GM06990 (cell line): ENCODE measurements around the gene CACNA1E.

ENCODE experiments used
- DNase-seq: peaks from one replicate; pipeline ENCODE4 v3.0.0-alpha.2; 2011; ENCODE audit not compliant: insufficient read length; ENCODE audit errors: extremely low read depth
- H3K27me3 ChIP-seq: replicated peaks from 2 replicates; pipeline ENCODE4 v1.6.0; 2011; ENCODE audit warnings: low read length; ENCODE audit not compliant: control insufficient read depth, insufficient read depth
- H3K36me3 ChIP-seq: 2 replicates; pipeline ENCODE4 v1.5.1; 2011; ENCODE audit warnings: low read length; ENCODE audit not compliant: control insufficient read depth, insufficient read depth
- H3K4me3 ChIP-seq: replicated peaks from 2 replicates; pipeline ENCODE4 v1.5.1; 2011; ENCODE audit warnings: low read depth, mild to moderate bottlenecking, control low read depth, low read length
- TF ChIP-seq, protein P1 (sequence below): IDR thresholded peaks from 2 replicates; pipeline ENCODE4 v1.5.1; 2011; ENCODE audit warnings: low read length, control low read depth, mild to moderate bottlenecking, inconsistent platforms; ENCODE audit not compliant: insufficient read depth, poor library complexity, severe bottlenecking

The CACNA1E gene

GRCh38 chr1:181806746-181807145 lies 323.4 kb downstream of the CACNA1E start:
- Histone ChIP-seq H3K4me3 (no peak overlapping the region), H3K36me3 (no peaks in the 10 kb centered on the region), H3K27me3 (no peaks in the 10 kb centered on the region)
- DNase-seq, result no peak
- TF ChIP-seq, protein P1, sequence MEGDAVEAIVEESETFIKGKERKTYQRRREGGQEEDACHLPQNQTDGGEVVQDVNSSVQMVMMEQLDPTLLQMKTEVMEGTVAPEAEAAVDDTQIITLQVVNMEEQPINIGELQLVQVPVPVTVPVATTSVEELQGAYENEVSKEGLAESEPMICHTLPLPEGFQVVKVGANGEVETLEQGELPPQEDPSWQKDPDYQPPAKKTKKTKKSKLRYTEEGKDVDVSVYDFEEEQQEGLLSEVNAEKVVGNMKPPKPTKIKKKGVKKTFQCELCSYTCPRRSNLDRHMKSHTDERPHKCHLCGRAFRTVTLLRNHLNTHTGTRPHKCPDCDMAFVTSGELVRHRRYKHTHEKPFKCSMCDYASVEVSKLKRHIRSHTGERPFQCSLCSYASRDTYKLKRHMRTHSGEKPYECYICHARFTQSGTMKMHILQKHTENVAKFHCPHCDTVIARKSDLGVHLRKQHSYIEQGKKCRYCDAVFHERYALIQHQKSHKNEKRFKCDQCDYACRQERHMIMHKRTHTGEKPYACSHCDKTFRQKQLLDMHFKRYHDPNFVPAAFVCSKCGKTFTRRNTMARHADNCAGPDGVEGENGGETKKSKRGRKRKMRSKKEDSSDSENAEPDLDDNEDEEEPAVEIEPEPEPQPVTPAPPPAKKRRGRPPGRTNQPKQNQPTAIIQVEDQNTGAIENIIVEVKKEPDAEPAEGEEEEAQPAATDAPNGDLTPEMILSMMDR, result no peak

- Histone ChIP-seq H3K4me3 (no peak overlapping the region), H3K27me3 (no peaks in the 10 kb centered on the region), H3K36me3 (no peaks in the 10 kb centered on the region)
- TF ChIP-seq, protein P1, result no peak
- no peak for DNase-seq
Observed at GRCh38 chr1:181807251-181807650, 323.9 kb downstream of the CACNA1E start.

GRCh38 chr1:181809991-181810545 lies 326.8 kb downstream of the CACNA1E start:
- DNase-seq, result no peak
- TF ChIP-seq, protein P1, result no peak
- H3K4me3 ChIP-seq, result no peak overlapping the region
- no peaks in the 10 kb centered on the region for H3K36me3 ChIP-seq
- no peaks in the 10 kb centered on the region for H3K27me3 ChIP-seq

- DNase-seq, result no peak
- H3K27me3 ChIP-seq, result no peaks in the 10 kb centered on the region
- no peaks in the 10 kb centered on the region for H3K36me3 ChIP-seq
- TF ChIP-seq, protein P1, result no peak
- no peak overlapping the region for H3K4me3 ChIP-seq
Observed at GRCh38 chr1:181812208-181812607, 328.9 kb downstream of the CACNA1E start.

DNA sequence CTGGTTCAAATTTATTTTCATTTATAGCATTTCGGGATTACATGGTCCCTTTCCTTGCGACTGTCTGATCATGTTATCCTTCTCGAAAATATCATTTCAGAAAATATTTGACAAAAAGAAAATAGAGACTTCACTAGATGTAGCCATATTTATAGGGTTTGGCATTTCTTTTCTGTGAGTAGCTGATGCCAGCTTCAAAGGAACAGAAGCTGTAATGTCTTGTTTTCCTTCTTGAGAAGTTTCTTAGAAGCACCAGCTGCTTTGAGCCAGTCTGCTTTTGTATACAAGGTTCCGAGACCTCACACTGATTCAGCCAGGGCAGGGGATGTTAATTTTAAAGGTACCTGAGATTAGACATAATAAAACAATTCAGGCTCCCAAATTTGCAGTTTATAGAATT lies 329.9 kb downstream of the CACNA1E start:
- no peak overlapping the region for H3K4me3 ChIP-seq
- H3K36me3 ChIP-seq, result no peaks in the 10 kb centered on the region
- DNase-seq, result no peak
- no peaks in the 10 kb centered on the region for H3K27me3 ChIP-seq
- TF ChIP-seq, protein P1, result no peak

GRCh38 chr1:181816608-181817007 lies 333.3 kb downstream of the CACNA1E start:
- DNase-seq, result no peak
- no peaks in the 10 kb centered on the region for H3K27me3 ChIP-seq
- no peaks in the 10 kb centered on the region for H3K36me3 ChIP-seq
- TF ChIP-seq, protein P1, result no peak
- no peak overlapping the region for H3K4me3 ChIP-seq
